ENCODE data around the gene CADM1.
A peak's percentile ranks its signal among the peaks of the same experiment; 100 is the strongest.

The CADM1 gene

DNA sequence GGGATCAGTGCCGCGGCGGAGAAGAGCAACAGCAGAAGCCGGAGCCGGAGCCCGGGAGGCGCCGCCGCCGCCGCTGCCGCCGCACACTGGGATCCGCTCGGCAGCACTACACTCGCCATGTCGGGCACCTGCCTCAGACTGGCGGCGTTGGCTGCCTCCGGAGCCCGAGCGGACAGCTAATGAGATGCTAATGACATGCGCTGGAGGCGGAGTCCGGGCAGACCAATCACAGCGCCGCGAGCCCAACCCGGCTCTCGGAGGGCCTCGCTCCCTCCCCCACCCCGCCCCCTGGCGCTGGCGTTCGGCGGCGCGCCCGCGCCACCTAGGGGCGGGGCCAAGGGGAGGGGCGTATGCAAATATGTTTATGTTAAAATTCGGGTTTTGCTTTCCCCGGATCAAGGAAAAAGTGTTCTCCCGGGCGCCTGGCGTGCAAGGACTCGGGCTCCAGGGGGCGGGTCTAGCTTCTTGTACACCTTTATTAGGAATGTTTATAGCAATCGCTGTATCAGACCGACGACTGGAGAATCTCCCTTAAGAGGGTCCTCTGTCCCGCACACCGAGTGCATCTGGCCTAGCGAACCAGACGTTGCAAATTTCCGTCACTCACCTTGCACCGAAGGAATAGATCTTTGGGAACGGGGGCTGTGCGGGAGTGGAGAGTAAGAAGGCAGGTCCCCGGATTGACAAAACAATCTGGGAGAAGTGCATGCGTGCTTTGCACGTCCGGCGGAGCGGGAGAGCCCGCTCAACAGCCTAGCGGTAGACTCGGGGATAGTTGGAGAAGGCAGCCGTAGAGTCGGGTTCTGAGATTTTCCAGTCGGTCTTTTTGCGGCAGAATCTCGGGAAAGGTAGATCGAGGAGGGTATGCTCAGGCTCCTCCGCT lies at the start of gene CADM1:
Gene CADM1, minus strand, starts transcription at position 140 of the 883 bp plus-strand sequence.
- DNase-seq = peak; percentile 94

DNA sequence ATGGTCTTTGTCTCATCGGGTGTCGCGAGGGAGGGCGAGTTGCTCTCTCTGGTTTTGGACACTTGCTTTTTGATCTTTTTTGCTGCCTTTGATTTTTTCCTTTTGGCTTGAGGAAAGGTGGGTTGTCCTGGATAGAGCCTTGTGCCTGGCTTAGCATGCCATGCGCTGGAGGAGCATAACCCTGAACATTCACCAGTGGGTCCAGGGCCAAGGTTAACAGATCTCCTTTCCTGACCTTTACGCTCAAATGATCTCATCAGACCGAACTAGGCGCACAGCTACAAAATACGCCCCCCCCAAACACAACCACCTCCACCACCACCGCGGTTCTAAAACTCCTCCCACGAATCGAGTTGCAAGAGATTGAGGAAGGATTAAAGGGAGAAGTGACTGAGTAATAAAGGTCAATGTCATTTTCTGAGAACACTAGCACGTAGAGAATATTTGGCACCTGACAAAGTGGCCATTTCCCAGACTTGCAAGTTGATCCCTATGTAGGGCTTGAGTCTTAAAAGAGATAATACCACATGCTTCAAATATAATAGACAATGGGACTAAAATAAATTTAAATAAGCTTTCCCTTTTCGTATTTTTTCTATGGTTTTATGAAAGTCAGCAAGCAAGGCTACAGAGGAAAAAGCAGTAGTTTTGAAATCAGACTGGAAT lies 48.7 kb upstream of the CADM1 start:
- DNase-seq = no peak

DNA sequence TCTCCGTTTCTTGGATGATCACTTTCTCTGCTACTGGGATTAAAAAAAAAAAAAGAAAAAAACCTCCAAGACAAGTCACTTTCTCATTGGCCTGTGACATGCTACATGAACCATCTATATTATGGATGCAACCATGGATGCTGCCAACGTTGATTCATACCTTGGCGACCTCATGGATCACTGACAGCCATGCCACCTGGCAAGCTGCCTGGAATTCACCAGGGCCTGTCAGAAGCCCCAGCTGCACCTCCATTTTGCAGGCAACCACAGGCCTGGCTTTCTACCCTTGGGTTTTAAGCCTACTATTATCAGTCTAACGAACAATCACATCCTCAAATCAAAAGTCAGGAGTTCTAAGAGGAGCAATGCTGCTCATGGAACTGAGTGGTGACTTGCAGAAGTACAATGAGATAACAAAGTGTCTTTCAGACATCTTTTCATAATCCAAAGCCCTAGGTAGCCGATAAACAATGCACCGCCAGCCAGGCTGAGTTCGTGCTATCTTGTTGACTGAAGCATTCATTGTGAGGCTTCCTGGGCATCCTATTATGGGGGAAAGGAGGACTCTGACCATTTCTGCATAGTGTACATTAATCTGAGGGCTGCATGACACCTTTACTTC lies 48.0 kb upstream of the CADM1 start:
- DNase-seq = no peak

DNA sequence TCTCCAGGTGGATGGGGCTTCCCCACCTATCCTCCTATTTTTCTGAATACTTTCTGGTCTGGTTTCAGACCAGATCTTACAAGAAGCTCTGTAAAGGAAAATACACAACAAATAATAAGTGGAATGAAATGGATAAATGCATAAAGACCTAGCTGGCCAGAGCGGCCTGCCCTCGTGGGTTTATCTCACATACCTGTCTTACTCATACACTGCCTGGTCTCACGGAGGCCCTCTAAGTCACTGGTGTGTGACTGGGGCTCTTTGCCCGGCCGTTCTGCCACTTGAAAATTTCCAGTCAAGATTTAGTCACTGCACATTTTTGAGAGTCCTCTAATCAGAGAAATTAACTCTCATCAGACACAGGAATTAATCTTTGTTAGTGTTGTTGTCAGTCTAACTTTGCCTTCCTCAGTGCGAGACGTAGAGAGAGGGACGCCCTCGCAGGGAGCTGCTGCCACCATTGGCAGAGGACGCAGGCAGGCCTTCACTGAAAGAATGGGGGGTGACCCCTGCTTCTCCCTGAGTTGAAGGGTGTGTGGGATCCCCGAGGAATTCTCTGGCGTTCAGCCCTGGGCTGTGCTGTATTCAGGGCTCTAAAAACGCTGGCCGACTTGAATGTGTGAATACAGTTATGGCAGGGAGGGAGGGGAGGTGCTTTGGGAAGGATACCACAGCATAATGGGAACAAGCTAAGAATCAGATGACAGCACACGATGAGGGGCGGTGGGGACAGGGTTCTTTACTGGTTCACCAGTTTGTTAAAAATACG lies 46.3 kb upstream of the CADM1 start:
- no peak for DNase-seq

DNA sequence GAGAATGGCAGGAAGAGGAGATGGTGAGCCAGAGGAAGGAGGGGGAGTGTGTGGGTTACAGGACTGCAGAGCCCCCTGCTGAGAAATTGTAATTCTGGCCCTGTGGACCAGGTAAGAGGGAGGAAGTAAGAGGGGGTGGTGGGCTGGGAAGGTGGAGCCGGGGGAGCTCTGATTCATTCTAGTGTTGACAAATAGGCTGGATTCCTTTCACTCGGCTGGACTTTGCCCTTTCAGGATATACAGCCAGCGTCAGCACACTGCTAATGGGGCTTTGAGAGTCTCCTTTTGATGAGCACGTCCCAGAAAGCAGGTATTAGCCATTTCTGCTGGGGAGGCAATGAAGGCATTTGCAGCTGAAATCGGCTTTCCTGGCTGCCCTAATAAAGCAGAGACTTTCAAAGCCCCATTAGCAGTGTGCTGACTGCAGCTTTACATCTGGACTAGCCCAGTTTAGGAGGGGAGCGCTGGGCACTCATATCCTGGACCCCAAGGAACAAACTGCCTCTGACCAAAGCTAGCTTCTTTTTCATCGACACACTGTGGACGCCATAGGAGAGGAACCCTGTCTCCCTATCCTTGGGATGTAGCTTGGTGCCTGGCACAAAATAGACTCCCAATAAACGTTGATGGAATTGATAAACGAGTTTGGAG lies 44.8 kb upstream of the CADM1 start:
- DNase-seq = no peak

DNA sequence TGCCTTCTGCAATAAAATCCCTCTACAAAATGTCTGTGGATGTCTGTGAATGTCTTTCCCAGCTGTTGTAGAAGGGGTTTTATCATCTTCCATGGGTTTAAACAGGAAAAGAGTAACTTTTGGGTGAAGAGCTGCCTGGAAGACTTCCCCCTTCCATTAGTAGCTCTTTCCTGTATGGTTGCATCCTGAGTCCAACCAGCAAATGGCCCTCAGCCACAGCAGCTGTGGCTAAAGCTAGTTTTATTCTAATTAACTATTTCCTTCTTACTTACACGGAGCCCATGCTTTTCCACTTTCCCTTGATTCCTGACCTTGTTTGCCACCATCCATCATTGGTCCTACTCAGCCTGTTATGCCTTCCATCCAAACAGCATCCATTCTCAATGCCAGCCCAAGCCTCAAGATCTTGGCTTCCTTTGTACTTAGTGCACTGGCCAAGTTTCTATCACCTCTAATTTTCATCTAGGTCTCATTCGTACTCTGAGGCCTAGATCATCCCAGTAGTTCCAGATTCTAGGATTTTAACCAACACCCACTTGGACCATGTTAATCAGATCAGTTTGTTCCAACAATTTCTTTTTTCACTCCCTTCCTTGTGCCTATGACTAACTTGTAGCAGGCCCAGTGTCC lies 41.5 kb upstream of the CADM1 start:
- no peak for DNase-seq

DNA sequence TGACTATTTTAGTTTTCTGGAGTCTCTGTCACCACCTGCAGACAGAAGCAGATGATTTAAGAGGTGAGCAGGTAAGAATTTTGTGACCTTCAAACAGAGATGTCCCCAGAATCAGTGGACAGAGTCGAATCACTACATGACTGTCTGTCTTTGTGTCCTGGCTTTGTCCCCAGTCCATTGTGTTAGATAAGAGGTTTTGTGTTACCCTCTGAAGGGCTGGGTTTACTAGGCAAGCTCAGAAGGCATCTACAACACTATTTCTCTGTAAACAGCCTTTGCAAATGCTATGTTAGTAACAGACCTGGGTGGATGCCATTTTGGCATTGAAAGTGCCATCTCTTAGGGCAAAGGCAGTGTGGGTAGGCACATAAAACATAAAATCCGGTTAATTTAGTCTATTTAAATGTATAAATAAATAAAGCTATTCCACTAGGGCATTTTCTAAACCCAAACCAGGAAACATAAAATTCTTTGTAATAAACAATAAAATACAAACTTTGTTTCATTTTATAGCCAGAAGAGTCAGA lies 40.3 kb upstream of the CADM1 start:
- no peak for DNase-seq

DNA sequence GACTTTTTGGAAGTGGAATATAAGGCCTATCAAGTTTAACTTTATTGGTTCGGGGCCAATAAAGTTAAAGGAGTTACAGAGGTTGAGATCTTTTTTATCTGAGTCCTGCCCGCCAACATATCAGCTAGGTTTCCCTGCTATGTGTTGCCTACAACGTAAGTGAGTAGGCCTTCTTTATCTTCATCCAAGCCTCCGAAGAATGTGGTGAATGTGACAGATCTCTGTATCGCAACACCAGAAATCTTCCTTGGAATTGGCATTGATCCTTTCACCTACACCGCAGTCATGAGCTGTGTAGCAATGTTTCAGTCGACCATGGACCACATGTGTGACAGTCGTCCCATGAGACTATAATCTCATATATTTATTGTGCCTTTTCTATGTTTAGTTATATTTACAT lies 37.3 kb upstream of the CADM1 start:
- no peak for DNase-seq

DNA sequence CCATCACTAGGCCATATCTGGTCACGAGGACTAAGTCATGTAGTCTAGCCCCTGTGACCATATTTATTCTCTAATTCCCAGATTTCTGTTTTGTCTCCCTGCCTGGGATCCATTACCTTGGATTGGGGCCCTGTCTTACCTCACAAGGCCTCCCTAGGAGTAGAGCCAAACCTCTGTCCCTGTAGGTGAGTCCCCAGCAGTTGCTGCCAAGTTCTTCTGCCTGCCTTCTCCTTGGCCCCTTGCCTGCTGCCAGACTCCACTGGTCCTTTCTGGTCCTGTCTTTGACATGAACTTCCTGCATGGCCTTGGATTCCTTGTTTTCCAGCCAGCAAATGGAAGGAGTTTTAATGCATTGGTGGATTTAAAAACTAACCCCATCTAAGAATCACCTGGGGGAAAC lies 35.6 kb upstream of the CADM1 start:
- no peak for DNase-seq

DNA sequence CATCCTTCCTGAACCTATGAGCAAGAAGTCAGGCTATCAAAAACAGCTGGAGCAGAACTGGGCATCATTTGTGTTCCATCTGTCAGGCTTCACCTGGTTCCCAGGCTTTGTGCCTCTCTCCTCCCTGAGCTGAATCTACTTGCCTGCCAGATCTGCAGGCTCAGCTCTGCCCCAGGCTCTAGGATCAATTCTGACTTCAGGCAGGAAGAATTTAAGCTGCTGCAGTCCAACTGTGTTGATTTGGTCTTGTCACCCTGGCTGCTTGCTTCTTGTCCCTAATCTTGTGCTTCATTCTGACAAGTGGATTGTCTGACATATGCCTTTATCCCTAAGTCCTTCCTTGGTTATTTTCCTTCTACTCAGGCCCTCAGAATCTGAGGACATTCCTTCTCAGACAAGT lies 31.6 kb upstream of the CADM1 start:
- no peak for DNase-seq

DNA sequence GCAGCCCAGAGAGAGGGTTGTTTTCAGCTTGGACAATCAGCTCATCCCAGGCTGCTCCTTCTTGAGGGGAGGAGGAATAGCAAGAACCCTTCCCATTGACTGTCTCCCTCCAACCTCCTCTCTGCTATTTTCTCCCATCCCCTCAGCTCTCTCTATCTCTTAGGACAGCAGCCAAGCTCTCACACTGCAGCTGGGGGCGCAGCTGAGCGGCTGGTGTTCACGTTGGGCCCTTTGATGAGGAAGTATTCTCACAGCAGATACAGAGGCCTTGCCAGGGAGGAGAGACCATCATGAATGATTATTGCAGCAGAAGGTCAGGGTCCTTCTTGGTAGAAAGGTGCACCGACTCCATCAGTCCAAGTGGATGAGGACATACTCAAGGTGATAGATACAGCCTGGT lies 26.5 kb upstream of the CADM1 start:
- no peak for DNase-seq

DNA sequence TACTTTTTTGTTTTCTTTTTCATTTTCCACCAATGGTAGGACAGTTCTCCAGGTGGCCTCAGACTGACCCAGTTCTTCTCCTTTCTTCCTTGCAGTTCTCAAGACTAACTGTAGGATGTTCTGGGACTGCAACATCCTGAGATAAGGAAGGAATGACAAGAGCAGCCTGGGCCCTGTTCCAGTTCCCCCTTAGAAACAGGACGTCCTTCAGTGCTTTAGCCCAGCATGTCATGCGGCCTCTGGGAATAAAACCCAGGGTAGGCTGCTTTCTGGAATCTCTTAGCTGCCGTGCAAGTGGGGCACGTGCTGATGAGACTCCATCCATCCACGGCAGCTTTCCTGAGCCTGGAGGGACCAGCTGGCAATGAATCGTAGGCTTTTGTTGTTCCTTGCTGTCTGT lies 24.0 kb upstream of the CADM1 start:
- DNase-seq = no peak

DNA sequence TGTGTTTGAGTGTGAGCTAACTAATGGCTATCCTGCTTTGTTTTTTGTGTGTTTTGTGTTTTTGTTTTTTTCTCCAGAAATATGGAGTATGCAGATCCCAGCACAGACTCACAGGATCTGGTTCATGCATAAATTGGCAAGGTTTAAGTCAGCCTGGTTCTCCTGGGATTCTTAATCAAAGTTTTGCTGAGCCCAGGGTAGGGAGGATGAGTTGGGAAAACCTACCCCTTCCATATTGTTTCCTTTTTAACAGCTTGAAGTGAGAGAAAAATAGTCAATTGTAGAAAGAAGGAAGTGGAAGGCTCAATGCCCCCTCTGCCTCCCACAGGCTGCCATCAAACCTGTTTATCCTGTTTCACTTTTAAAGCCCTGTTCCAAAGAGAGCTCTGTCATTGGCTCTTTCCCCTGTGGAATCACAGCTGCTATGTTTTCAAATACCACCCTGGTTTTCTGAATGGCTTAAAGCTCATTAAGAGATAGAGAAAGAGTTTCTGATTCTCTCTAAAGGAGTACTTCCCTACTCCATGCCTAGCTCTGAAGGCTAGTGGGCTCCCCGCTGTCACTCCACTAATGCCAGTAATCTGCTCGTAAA lies 23.4 kb upstream of the CADM1 start:
- no peak for DNase-seq

DNA sequence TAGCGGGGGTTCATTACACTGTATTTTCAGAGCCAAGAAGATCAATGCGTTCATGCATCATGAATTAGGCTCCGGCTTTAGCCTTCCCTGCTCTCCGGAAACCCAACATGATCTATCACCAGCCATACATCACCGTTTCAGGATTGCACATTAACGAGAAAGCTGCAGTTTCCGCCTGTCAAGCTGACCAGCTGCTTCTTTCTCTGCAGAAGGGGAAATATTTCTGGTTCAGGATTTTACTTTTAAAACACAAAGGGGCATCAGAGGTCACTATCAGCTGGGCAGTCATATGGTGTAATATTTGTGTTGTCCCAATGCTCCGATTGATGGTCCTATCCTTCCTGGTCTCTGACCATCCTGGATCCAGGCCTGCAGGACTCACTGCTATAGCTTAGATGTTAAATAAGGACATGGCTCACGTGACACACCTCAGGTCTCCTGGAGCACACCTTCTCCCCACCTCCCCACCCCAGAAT lies 21.4 kb upstream of the CADM1 start:
- no peak for DNase-seq

DNA sequence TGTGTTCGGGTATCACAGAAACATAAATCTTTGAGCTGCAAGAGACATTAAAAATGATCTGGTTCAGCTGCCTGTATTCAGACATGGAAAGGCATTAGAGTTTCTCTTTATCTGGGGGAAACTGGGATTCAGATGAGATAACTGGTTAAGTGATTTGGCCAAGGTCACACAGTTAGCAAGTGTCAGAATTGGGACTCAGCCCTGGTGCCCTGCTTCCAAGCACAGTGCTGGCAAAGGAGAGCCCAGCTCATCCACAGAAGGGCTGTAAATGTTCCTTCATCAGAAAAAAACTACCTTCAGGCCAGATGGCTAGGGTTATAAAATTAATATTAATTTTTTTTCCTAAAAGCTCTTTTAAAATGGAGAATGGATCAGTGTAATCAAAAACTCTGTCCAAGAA lies 20.4 kb upstream of the CADM1 start:
- DNase-seq = no peak

DNA sequence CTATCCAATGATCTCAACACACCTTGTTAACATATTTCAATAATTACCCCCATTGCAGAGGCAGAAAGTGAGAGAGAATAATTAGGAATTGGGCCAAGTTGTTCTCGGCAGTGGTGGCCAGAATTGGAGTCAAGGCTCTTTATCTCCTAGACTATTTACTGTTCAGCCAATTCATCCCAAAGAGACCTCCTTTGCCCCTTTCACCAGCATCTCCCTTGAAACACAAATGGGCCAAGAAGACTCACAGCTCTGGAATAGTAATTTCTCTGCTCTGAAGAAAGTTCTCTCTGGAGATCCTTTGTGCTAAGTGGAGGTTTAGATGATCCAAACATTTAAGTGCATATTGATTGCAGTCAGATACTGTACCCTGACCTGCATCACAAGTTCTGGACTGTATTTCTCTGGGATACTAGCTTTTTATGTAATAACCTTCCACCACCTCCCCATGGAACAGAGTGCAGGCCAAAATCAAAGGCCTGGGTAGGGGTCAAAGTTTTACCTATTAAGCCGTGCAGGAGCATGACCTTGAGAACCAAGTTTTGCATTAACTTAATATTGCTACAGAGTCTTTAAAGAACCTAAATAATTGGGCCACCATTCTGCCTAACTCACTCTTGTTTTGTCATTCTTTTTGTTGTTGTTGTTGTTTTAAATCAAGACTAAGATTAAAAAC lies 19.6 kb upstream of the CADM1 start:
- DNase-seq = no peak

DNA sequence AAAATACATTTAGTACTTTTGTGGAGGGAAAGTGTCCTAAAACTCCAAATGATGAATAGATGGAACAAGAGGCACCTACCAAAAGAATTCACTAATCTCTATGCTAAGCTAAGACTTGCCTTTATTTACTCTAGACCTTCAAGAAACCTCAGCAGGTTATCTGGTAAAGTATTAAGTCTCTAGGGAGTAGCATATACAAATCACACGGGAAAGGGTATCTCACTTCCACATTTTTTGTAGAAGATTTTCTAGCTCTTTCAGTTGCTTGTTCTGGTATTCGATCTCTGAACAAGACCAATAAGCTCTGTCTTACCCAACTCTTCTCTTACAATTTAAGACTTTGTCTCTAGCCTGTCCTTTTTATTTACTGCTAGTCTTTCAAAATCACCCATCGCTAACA lies 18.1 kb upstream of the CADM1 start:
- no peak for DNase-seq

DNA sequence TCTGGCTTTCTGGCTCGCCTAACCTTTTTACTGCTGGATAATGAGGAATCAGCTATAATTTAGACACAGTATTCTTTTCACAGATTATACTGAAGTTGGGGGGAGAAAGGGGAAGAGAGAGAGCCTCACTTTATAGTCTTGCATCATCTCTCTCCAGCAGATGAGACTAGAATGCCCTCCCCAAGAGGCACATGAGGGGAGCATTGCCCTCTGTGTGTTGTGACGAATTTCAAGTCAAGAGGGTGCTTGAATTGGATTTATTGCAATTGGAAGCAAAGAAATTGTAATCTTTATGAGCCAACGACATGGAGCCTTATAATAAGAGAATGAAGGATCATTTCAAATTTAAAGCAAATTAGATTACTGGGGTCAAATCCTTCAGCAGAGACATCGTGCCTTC lies 17.6 kb upstream of the CADM1 start:
- no peak for DNase-seq

DNA sequence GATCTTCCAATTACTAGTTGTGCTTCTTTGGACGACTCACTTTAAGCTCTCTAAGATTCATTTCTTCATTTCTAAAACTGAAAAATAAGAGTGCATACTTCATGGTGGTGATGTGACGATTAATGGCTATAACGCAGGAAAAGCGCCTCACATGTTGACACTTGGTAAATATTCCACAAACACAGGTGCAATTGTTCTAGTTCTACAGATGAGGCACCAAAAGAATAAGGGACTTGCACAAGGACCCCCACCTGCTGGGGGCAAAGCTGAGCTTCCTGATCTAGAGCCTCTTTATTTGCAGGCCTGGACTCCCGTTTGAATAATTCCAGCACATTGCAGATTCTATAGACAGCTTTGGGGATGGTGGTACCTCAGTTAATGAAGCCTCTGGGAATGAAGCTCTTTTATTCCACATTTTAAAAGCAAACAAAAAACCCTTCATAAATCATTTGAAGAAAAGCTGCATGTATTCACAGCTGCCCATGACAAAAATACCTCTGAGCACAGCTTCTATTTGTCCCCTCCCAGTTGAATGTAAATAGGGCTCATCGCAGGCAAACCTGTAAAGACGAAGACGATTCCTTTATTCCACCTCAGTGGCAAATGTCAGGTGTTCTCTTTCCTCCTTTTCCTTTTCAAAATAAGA lies 14.9 kb upstream of the CADM1 start:
- no peak for DNase-seq

DNA sequence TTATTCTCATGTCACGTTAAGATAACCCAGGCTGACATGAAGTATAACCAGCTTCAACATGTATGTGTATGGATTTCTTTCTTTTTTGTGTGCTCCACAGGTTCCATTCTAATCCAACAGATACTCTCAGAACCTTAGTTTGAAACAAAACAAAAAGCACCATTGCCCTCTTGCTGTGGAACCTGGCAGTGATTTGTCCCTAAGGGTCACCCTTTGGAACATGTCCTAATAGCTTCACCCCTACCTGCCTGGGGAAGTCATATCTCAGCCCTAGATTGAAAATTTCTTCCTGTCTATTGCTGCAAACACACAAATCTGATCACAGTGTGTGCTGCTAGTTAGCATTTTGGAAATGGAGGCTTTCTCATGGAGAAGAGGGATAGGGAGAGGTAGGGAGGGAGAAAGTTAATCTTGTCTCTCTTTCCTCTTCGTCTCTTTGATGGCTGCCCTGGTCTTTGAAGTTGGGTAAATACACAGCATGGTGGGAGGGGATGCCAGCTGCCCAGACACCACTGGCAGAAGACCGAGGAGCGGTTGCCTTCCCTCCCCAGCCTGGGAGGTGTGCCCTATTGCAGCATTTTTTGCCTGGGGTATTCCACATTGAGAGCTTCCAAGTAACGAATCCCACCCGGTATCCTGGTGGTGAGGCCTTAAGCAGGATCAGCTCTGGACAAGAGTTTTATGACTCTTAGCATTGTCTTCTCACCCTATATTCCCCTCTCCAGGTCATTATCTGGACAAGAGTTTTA lies 11.6 kb upstream of the CADM1 start:
- DNase-seq = no peak
